Skeletal muscle satellite cell (primary cell): ENCODE data around the gene PRSS3. TPM values are rescaled to one million over a fixed set of nuclear protein-coding genes. Genes with fewer than 3 reads are reported as not detected.
"Not testable (repeated sequence)": the region's sequence is repeated elsewhere in the genome, so short reads cannot be mapped to it uniquely, and the experiment has no call there.

Source experiments
- H3K27me3 ChIP-seq: 2 replicates; pipeline ENCODE4 v1.7.0; 2013; ENCODE audit warnings: low read length; ENCODE audit not compliant: control insufficient read depth, insufficient read depth
- H3K36me3 ChIP-seq: 2 replicates; pipeline ENCODE4 v1.7.0; 2013; ENCODE audit warnings: mild to moderate bottlenecking, control low read depth, low read length; ENCODE audit not compliant: insufficient read depth
- H3K4me1 ChIP-seq: 2 replicates; pipeline ENCODE4 v1.7.0; 2013; ENCODE audit warnings: low read length; ENCODE audit not compliant: control insufficient read depth, insufficient read depth
- H3K4me2 ChIP-seq: 2 replicates; pipeline ENCODE4 v1.7.0; 2013; ENCODE audit warnings: mild to moderate bottlenecking, low read length
- H3K4me3 ChIP-seq: 2 replicates; pipeline ENCODE4 v1.7.0; 2013; ENCODE audit warnings: low read length
- H3K9ac ChIP-seq: 2 replicates; pipeline ENCODE4 v1.7.0; 2013; ENCODE audit warnings: mild to moderate bottlenecking, low read depth, low read length, moderate library complexity
- H3K9me3 ChIP-seq: replicated peaks from 2 replicates; pipeline ENCODE4 v1.7.0; 2013; ENCODE audit warnings: mild to moderate bottlenecking, control low read depth, low read length
- total RNA-seq: library from RNA; depleted of rRNA; stranded (reverse); fragments of >200 nt; gene quantifications from 2 replicates; pipeline ENCODE4 v1.2.3, GENCODE V29; 2012; rRNA removed

PRSS3 gene
- 10.9 and 16.5 TPM in 2 replicates for total RNA-seq

DNA sequence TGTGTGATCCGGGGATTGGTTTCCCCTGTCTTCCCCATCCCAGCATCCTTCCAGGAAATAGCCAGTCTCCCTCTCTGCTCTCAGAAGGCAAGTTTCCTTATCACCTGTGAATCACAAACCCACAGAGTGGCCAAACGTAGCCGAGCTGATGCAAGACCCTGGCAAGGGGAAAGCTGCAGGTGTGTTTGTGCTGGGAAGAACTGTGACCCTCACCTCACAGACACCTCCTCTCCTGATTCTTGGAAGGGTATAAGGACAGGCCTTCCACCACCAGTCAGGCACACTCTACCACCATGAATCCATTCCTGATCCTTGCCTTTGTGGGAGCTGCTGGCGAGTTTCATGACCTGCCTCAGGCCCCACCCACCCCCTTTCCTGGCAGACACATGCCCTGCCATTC, at the start of gene PRSS3:
Gene PRSS3, plus strand, starts transcription at position 281 of the 400 bp plus-strand sequence. Its CDS starts 13 bp downstream, at position 294.
- Histone ChIP-seq H3K9ac (no peak within 1 kb of the TSS), H3K9me3 (no peaks in the 10 kb centered on the region), H3K4me1 (peaks cover 7% of the 10 kb centered on the region), H3K27me3 (peaks cover 5% of the 10 kb centered on the region), H3K4me3 (no peak within 1 kb of the TSS), H3K4me2 (no peak within 1 kb of the TSS), H3K36me3 (no peaks in the 10 kb centered on the region)

DNA sequence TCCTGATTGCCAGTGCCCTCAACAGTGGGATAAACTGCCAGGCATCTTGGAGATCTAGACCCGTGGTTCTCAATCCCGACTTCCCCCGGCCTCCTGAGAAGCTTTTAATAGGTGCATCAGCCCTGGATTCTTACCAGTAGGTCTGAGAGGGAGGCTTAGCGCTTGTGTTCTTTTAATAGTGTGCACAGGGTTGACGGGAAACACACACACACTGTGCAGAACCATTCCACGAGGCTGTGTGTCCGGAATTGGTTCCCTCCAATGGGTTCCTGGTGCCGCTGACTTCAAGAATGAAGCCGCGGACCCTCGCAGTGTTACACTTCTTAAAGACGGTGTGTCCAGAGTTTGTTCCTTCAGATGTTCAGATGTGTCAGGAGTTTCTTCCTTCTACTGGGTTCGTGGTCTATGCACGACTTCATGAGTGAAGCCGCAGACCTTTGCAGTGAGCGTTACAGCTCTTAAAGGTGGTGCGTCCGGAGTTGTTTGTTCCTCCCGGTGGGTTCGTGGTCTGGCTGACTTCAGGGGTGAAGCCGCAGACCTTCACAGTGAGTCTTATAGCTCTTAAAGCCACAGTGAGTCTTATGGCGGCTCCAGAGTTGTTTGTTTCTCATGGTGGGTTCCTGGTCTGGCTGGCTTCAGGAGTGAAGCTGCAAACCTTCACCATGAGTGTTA, 46.6 kb upstream of the PRSS3 start:
- Histone ChIP-seq H3K4me2 (no peak overlapping the region), H3K36me3 (no peaks in the 10 kb centered on the region), H3K4me1 (peaks cover 19% of the 10 kb centered on the region), H3K9me3 (no peaks in the 10 kb centered on the region), H3K9ac (no peak overlapping the region), H3K27me3 (peaks cover 9% of the 10 kb centered on the region), H3K4me3 (no peak overlapping the region)

DNA sequence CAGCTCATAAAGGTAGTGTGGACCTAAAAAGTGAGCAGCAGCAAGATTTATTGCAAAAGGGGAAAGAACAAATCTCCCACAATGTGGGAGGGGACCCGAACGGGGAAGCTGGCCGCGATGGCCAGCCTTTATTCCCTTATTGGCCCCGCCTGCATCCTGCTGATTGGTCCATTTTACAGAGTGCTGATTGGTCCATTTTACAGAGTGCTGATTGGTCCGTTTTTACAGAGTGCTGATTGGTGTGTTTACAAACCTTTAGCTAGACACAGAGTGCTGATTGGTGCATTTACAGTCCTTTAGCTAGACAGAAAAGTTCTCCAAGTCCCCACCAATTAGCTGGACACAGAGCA, 46.1 kb upstream of the PRSS3 start:
- H3K4me2 ChIP-seq, H3K27me3 ChIP-seq, H3K4me3 ChIP-seq, H3K36me3 ChIP-seq, H3K9ac ChIP-seq, H3K9me3 ChIP-seq: not testable (repeated sequence)
- H3K4me1 ChIP-seq = peaks cover 19% of the 10 kb centered on the region

DNA sequence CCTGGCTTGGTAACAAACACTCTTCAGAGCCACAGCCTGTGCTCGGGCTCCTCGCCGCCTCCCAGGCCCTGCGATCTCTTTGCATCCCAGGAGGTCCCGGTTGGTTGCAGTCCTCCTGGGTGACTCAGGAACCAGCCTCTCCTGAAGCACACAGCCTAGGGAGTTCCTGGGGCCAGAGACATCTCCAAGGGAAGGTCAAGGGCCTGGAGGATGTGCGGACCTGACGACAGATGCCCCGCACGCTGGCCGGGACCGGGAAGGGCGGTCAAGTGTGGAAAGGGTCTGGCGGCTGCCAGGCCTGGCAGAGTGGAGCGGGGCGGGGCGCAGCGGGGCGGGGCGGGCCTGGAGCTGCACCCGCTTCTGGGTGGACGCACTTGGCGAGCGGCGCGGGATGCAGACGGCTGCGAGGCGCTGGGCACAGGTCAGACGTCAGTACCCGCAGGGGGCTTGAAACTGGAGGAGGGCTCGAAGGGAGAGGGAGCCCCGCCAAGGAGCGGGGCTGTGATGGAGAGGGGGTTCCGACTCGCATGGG, 45.0 kb upstream of the PRSS3 start:
- peak overlapping the region; percentile 88 for H3K4me2 ChIP-seq
- H3K27me3 ChIP-seq = peaks cover 9% of the 10 kb centered on the region
- H3K9me3 ChIP-seq = no peaks in the 10 kb centered on the region
- H3K4me3 ChIP-seq = peak overlapping the region; percentile 74
- peaks cover 19% of the 10 kb centered on the region for H3K4me1 ChIP-seq
- no peaks in the 10 kb centered on the region for H3K36me3 ChIP-seq
- peak overlapping the region; percentile 11 for H3K9ac ChIP-seq

DNA sequence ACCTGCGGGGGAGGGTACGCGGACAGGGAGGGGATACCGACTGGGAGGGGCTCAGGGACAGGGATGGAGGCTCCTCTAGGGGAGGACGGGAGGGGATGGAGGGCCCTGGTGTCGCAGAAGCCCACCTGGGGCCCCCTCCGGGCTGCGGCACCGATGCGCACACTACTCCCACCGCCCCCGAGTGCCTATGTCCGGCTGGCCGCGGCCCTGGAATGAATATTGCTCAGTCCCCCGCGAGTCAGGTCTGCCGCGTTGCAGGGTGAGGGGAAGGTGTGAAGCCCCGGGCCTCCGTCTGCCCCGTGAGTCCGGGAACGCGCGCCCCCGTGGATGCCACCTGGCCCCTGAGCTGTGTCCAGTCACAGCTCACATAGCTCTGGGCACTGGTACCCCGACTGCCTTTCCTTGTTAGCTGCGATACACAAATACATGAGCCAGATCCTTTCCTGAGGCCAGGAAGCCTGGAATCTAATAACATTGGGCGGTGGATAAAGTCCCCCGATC, 44.5 kb upstream of the PRSS3 start:
- Histone ChIP-seq H3K4me2 (peak overlapping the region; percentile 88), H3K9ac (peak overlapping the region; percentile 11), H3K9me3 (no peaks in the 10 kb centered on the region), H3K27me3 (peaks cover 9% of the 10 kb centered on the region), H3K4me3 (peak overlapping the region; percentile 74), H3K36me3 (no peaks in the 10 kb centered on the region), H3K4me1 (peaks cover 19% of the 10 kb centered on the region)

DNA sequence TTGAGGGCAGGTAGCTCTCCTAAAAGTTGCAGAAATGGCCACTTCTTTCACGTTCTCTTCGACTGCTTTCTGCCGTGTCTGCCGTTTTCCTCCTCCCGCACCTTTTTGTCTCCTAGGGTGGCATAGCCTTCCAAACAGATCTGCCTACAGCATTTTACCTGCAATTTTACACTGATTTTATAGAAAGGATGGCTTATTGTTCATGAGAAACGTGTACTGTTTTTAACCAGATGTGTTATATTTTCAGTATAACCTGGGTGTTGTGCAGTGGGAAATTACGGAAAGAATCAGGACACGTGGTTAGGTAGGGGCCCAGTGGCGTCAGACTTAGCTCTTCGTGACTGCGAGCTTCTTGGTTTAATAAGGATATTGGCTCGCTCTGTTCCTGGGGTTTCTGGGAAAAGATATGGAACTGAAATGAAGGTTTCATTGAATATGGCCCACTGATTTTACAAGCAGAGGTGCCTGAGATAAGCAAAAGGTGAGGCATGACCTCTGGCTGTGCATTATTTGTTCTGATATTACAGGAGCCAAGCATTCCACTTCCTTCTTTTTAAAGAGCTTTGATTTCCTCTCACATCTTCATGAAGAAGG, 43.7 kb upstream of the PRSS3 start:
- H3K27me3 ChIP-seq = peaks cover 9% of the 10 kb centered on the region
- H3K4me1 ChIP-seq = peaks cover 19% of the 10 kb centered on the region
- peak overlapping the region; percentile 88 for H3K4me2 ChIP-seq
- H3K4me3 ChIP-seq = peak overlapping the region; percentile 74
- H3K9me3 ChIP-seq = no peaks in the 10 kb centered on the region
- no peaks in the 10 kb centered on the region for H3K36me3 ChIP-seq
- H3K9ac ChIP-seq = no peak overlapping the region

DNA sequence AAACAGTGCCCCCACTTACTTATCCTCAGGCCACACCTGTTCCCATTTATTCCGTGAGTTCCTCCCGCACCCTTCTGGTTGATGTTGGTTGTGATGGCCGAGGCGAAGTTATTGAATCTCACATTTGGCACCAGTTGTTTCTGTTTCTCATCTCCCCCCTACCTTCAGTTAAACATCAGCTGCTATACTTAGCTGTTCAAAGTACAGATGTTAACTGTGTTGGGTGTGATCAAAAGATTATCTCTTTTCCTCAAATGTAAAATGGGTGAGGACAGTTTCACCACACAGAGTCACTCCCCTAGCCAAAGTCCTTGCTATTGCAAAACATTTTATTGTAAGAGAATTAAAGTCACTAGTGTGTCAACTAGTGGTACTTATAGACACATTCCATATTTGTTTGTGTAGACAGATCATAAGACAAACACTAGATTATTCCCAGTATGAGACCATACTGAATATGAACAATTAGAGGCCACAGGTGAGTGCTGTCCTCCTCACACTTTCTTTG, 43.2 kb upstream of the PRSS3 start:
- no peaks in the 10 kb centered on the region for H3K9me3 ChIP-seq
- H3K9ac ChIP-seq = no peak overlapping the region
- peaks cover 9% of the 10 kb centered on the region for H3K27me3 ChIP-seq
- peak overlapping the region; percentile 88 for H3K4me2 ChIP-seq
- peaks cover 19% of the 10 kb centered on the region for H3K4me1 ChIP-seq
- no peak overlapping the region for H3K4me3 ChIP-seq
- H3K36me3 ChIP-seq = no peaks in the 10 kb centered on the region

DNA sequence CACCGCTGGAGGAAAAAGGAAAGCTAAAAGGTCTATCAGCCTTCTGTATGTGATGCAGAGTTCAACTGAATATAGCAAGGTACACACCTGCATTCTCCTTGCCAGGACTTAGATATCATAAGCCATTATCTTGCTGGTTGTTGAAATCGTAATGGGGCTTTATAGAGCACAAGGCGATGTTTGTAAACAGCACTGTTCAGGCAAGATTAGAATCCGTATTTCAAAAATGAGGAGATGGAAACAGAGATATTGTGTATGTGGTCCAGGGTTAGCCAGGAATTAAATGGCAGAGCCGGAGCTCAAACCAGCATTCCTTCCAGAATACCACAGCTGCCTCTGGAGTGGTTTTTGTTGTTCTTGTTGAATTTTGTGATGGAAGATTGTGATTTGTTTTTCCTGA, 42.6 kb upstream of the PRSS3 start:
- peaks cover 19% of the 10 kb centered on the region for H3K4me1 ChIP-seq
- not testable (repeated sequence) for H3K36me3 ChIP-seq, H3K9me3 ChIP-seq, H3K9ac ChIP-seq, H3K4me3 ChIP-seq, H3K27me3 ChIP-seq, H3K4me2 ChIP-seq

DNA sequence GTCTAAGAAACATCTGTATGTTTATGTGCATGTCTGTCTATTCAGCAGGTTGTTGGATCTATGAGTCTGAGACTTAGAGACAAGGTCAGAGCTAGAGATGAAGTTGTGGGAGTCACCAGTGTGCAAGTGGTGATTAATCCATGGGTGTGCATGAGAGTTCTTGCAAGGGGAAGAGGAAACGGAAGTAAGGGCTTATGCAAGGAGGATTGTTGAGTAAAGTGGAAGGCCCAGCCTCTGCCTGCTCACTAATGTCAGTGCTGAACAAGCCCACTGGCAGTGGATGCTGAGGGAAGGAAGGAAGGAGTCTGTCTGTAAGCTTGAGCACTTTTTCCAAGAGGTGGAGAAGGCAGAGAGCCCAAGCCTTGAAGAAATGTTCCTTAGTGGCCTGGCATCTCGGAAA, 35.7 kb upstream of the PRSS3 start:
- not testable (repeated sequence) for H3K4me1 ChIP-seq, H3K4me3 ChIP-seq, H3K27me3 ChIP-seq, H3K36me3 ChIP-seq, H3K9me3 ChIP-seq, H3K4me2 ChIP-seq, H3K9ac ChIP-seq

DNA sequence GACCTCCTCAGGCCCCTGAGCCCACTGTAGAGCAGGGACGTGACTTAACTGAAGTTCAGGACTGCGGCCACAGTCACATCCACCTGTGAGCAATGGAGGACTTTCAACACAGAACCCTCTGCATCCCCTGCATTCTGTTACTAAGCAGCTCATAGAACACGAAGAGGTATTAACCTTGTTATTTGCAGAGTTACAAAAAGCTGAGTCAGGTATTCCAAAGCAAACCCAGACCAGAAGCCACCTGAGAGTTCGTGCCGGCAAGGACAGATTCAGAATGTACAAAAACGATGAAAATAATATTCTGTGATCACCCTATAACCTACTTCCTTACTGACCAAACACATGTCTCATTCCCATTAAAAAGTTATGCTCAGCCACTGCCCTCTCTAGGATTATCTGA, 33.0 kb upstream of the PRSS3 start:
- H3K4me3 ChIP-seq = no peak overlapping the region
- H3K9ac ChIP-seq = no peak overlapping the region
- no peaks in the 10 kb centered on the region for H3K27me3 ChIP-seq
- H3K36me3 ChIP-seq = no peaks in the 10 kb centered on the region
- peaks cover 8% of the 10 kb centered on the region for H3K4me1 ChIP-seq
- no peaks in the 10 kb centered on the region for H3K9me3 ChIP-seq
- H3K4me2 ChIP-seq = no peak overlapping the region

DNA sequence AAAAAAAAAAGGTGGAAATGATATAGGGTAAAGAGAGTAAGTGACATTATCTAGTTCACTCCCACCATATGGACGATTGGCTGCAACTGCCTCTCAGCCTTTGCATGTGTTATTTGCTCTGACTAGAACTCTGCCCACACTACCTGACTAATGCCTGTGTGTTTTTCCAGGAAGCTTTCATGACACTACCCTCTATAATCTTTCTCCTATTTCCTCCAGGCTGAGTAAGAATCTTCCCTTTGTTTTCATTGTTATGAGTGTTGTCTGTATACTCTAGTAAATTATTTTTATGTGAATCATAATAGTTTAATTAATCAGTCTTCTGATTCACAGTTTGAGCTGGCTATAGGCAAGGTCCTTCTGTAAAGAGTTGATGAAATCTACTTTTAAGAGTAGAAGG, 31.7 kb upstream of the PRSS3 start:
- not testable (repeated sequence) for H3K36me3 ChIP-seq, H3K4me1 ChIP-seq, H3K4me3 ChIP-seq, H3K27me3 ChIP-seq, H3K9me3 ChIP-seq, H3K4me2 ChIP-seq, H3K9ac ChIP-seq

DNA sequence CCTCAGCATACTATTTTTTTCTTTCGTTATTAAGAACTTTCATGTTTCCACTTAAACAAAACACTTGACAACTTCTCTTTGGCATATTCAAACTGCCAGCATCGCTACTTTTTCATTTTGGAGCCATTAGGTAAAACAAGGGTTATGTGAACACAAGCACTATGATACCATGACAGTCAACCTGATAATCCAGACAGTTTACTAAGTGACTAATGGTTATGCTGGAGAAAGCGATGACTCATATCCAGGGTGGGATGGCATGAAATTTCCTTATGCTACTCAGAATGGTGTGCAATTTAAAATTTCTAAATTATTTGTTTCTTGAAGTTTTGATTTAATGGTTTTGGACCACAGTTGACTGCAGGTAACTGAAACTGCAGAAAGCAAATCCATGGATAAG, 29.9 kb upstream of the PRSS3 start:
- no peaks in the 10 kb centered on the region for H3K27me3 ChIP-seq
- H3K36me3 ChIP-seq = no peaks in the 10 kb centered on the region
- no peak overlapping the region for H3K9ac ChIP-seq
- H3K4me2 ChIP-seq = no peak overlapping the region
- peaks cover 13% of the 10 kb centered on the region for H3K4me1 ChIP-seq
- no peaks in the 10 kb centered on the region for H3K9me3 ChIP-seq
- H3K4me3 ChIP-seq = no peak overlapping the region
